A549 (cell line): ENCODE measurements around the gene PPP1R8. TPM values are rescaled to one million over a fixed set of nuclear protein-coding genes. Genes with fewer than 3 reads are reported as not detected.

Experiments used
- ATAC-seq, 2 experiments: fragments of 200-7000 bp in 1 of 2; fragments of >200 bp in 1 of 2; cut with Nextera tagmentation in 1 of 2; cut with Tn5 transposase in 1 of 2; 3 replicates each; pipeline versions ENCODE4 v1.8.0 to v1.9.1; 2018 to 2020; ENCODE audit warnings: mild to moderate bottlenecking in 1 of 2, moderate library complexity in 1 of 2
- CTCF ChIA-PET: fragments of 300-600 bp; sonication (Branson Sonifier 250); formaldehyde crosslinking; extraction: SDS; loops from one replicate; lab custom pipeline; 2021; ENCODE audit warnings: antibody characterized with exemption, inconsistent platforms; lab: Yijun Ruan, JAX
- POLR2A ChIA-PET: fragments of 350-600 bp; formaldehyde crosslinking; extraction: SDS; loops from one replicate; lab custom pipeline; 2021; ENCODE audit warnings: antibody characterized with exemption, inconsistent platforms; lab: Yijun Ruan, JAX
- DNase-seq, 2 experiments: peaks; one replicate each; pipeline versions ENCODE4 v3.0.0 to v3.0.0-alpha.2; 2011 to 2016; ENCODE audit warnings: low read depth in 1 of 2, low spot score in 1 of 2
- FAIRE-seq: peaks from 2 replicates; lab custom pipeline; 2011; peaks lifted over from hg19 to GRCh38; lab: Jason Lieb, UNC
- H3K27ac ChIP-seq, 2 experiments: fragments of >200 bp; sonication (Bioruptor Twin); formaldehyde crosslinking; 3 replicates each; pipeline ENCODE4 v1.5.1; 2016 to 2017
- H3K4me1 ChIP-seq: fragments of >200 bp; sonication (Bioruptor Twin); formaldehyde crosslinking; 3 replicates; pipeline ENCODE4 v1.6.1; 2016
- H3K4me2 ChIP-seq: fragments of >200 bp; sonication (Bioruptor Twin); formaldehyde crosslinking; 3 replicates; pipeline ENCODE4 v1.6.1; 2016
- H3K4me3 ChIP-seq: fragments of >200 bp; sonication (Bioruptor Twin); formaldehyde crosslinking; 3 replicates; pipeline ENCODE4 v1.5.1; 2016
- H3K9me3 ChIP-seq: fragments of >200 bp; sonication (Bioruptor Twin); formaldehyde crosslinking; 3 replicates; pipeline ENCODE4 v1.6.1; 2016
- EP300 ChIP-seq, 2 experiments: fragments of >200 bp; sonication (Bioruptor Twin); formaldehyde crosslinking; IDR thresholded peaks; 2 replicates in 1 of 2; 3 replicates in 1 of 2; pipeline ENCODE4 v1.6.1; 2016 to 2017
- ESRRA ChIP-seq: fragments of 150-350 bp; IDR thresholded peaks from 2 replicates; pipeline ENCODE4 v1.6.1; 2014; ENCODE audit warnings: mild to moderate bottlenecking, low read length, borderline replicate concordance
- FOSB ChIP-seq: fragments of 250-450 bp; sonication (Bioruptor Pico); IDR thresholded peaks from 2 replicates; pipeline ENCODE4 v1.5.0; 2020; ENCODE audit warnings: mild to moderate bottlenecking, moderate library complexity
- FOSL2 ChIP-seq, 2 experiments: fragments of 450-650 bp in 1 of 2; fragments of >200 bp in 1 of 2; sonication (Bioruptor Twin) in 1 of 2; formaldehyde crosslinking; IDR thresholded peaks; 2 replicates each; pipeline versions ENCODE4 v1.5.0 to v1.6.1; 2016 to 2020; ENCODE audit warnings: mild to moderate bottlenecking in 1 of 2, moderate library complexity in 1 of 2
- FOXS1 ChIP-seq: fragments of 250-450 bp; sonication (Bioruptor Pico); IDR thresholded peaks from 2 replicates; pipeline ENCODE4 v1.5.0; 2020; ENCODE audit warnings: mild to moderate bottlenecking, moderate library complexity
- GATA3 ChIP-seq: IDR thresholded peaks from 2 replicates; pipeline ENCODE4 v1.6.1; 2012; ENCODE audit warnings: borderline replicate concordance
- HDAC2 ChIP-seq: fragments of 200-600 bp; sonication (generic); IDR thresholded peaks from 2 replicates; pipeline ENCODE4 v1.6.1; 2016
- HOXB13 ChIP-seq: fragments of 250-450 bp; sonication (Bioruptor Pico); IDR thresholded peaks from 2 replicates; pipeline ENCODE4 v1.5.0; 2020; ENCODE audit warnings: low read depth, mild to moderate bottlenecking, moderate library complexity
- MAZ ChIP-seq: fragments of 150-350 bp; IDR thresholded peaks from 2 replicates; pipeline ENCODE4 v1.6.1; 2014; ENCODE audit warnings: antibody characterized with exemption, low read depth, low read length, borderline replicate concordance
- MYC ChIP-seq: IDR thresholded peaks from 2 replicates; pipeline ENCODE4 v1.6.1; 2012; ENCODE audit warnings: mild to moderate bottlenecking, inconsistent platforms, low read length, improper control_type of control experiment, borderline replicate concordance
- PHF8 ChIP-seq: fragments of 200-600 bp; sonication (generic); IDR thresholded peaks from 2 replicates; pipeline ENCODE4 v1.6.1; 2016; ENCODE audit warnings: low read depth, mild to moderate bottlenecking, antibody characterized with exemption, moderate library complexity, borderline replicate concordance
- POLR2A ChIP-seq: IDR thresholded peaks from 2 replicates; pipeline ENCODE4 v1.6.1; 2012; ENCODE audit warnings: mild to moderate bottlenecking, low read length
- POLR2AphosphoS2 ChIP-seq: conservative IDR thresholded peaks from 2 replicates; pipeline ENCODE4 v1.6.1; 2012; ENCODE audit warnings: low read length, improper control_type of control experiment, inconsistent platforms
- RCOR1 ChIP-seq: fragments of 150-350 bp; IDR thresholded peaks from 2 replicates; pipeline ENCODE4 v1.6.1; 2014; ENCODE audit warnings: antibody characterized with exemption, low read length, low read depth
- RFX5 ChIP-seq: fragments of 450-650 bp; IDR thresholded peaks from 2 replicates; pipeline ENCODE4 v1.7.1; 2014; ENCODE audit warnings: antibody characterized with exemption, mild to moderate bottlenecking, moderate library complexity
- SMC3 ChIP-seq: fragments of >200 bp; sonication (Bioruptor Twin); formaldehyde crosslinking; IDR thresholded peaks from 3 replicates; pipeline ENCODE4 v1.6.1; 2018; ENCODE audit warnings: inconsistent platforms
- TP53 ChIP-seq: fragments of 250-450 bp; sonication (Bioruptor Pico); IDR thresholded peaks from 2 replicates; pipeline ENCODE4 v1.5.0; 2021; ENCODE audit warnings: mild to moderate bottlenecking, moderate library complexity
- ZC3H11A ChIP-seq: fragments of 450-650 bp; IDR thresholded peaks from 2 replicates; pipeline ENCODE4 v1.6.1; 2014; ENCODE audit warnings: antibody characterized with exemption, mild to moderate bottlenecking
- ZFP36 ChIP-seq: fragments of 450-650 bp; IDR thresholded peaks from 2 replicates; pipeline ENCODE4 v1.6.1; 2014; ENCODE audit warnings: borderline replicate concordance; ENCODE audit not compliant: partially characterized antibody
- WGBS: methylation state at CpG from one replicate; pipeline ENCODE4 v1.1.6; 2017; ENCODE audit errors: missing lambda C conversion rate; 5-methylcytosine and 5-hydroxymethylcytosine counted together
- polyA plus RNA-seq, 4 experiments: library from polyadenylated mRNA; depleted of rRNA in 3 of 4; stranded (reverse); fragments of >200 nt; fragmentation: RNase III in 1 of 4; extraction: RNeasy Plus Mini Kit Qiagen cat#74134 plus additional on column Dnase treatment in 1 of 4; gene quantifications; 2 replicates in 3 of 4; 3 replicates in 1 of 4; pipeline ENCODE4 v1.2.3, GENCODE V29; 2011 to 2017
- TF ChIP-seq, protein P1 (sequence below): fragments of 250-450 bp; sonication (Bioruptor Pico); IDR thresholded peaks from 2 replicates; pipeline ENCODE4 v1.5.0; 2020; ENCODE audit warnings: low read depth, mild to moderate bottlenecking, moderate library complexity
- TF ChIP-seq, protein P2 (sequence below): IDR thresholded peaks from 2 replicates; pipeline ENCODE4 v1.6.1; 2012
- TF ChIP-seq, protein P3 (sequence below): IDR thresholded peaks from 2 replicates; pipeline ENCODE4 v1.6.1; 2012; ENCODE audit warnings: low read depth, borderline replicate concordance
- TF ChIP-seq, protein P4 (sequence below): fragments of 200-600 bp; sonication (generic); IDR thresholded peaks from 2 replicates; pipeline ENCODE4 v1.6.1; 2016; ENCODE audit warnings: antibody characterized with exemption, mild to moderate bottlenecking, moderate library complexity

The PPP1R8 gene
- polyA plus RNA-seq, 2 of the 4 experiments (the other 2 are of a cell fraction), result 34.0 to 42.0 TPM

DNA sequence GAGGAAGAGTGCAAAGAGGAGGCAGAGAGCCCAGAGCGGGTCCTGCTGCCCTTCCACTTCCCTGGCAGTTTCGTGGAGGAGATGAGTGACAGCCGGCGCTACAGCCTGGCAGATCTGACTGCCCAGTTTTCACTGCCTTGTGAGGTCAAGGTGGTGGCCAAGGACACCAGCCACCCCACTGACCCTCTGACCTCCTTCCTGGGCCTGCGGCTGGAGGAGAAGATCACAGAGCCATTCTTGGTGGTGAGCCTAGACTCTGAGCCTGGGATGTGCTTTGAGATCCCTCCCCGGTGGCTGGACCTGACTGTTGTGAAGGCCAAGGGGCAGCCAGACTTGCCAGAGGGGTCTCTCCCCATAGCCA lies 51.9 kb downstream of the PPP1R8 start:
- no peak for TF ChIP-seq TP53 (CRISPR knock-in tag)
- TF ChIP-seq FOSL2 (IDR thresholded peaks at IDR 0.05), result no peak
- TF ChIP-seq FOSL2 (CRISPR knock-in tag; IDR thresholded peaks at IDR 0.05), result no peak
- TF ChIP-seq RFX5, result no peak
- TF ChIP-seq PHF8, result no peak
- TF ChIP-seq, protein P1, sequence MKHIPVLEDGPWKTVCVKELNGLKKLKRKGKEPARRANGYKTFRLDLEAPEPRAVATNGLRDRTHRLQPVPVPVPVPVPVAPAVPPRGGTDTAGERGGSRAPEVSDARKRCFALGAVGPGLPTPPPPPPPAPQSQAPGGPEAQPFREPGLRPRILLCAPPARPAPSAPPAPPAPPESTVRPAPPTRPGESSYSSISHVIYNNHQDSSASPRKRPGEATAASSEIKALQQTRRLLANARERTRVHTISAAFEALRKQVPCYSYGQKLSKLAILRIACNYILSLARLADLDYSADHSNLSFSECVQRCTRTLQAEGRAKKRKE (CRISPR knock-in tag), result no peak
- TF ChIP-seq, protein P2, sequence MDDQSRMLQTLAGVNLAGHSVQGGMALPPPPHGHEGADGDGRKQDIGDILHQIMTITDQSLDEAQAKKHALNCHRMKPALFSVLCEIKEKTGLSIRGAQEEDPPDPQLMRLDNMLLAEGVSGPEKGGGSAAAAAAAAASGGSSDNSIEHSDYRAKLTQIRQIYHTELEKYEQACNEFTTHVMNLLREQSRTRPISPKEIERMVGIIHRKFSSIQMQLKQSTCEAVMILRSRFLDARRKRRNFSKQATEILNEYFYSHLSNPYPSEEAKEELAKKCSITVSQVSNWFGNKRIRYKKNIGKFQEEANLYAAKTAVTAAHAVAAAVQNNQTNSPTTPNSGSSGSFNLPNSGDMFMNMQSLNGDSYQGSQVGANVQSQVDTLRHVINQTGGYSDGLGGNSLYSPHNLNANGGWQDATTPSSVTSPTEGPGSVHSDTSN, result no peak
- TF ChIP-seq ZC3H11A, result no peak
- TF ChIP-seq, all 56 proteins: peak for 0
- Histone ChIP-seq H3K9me3 (no peaks in the 10 kb centered on the region), H3K4me2 (no peak overlapping the region), H3K4me1 (no peaks in the 10 kb centered on the region), H3K27ac (no peak overlapping the region), H3K4me3 (no peak overlapping the region)
- no peak for DNase-seq
- WGBS, result 91% methylated on average over 4 of the region's 6 CpGs
- ChIA-PET CTCF (no interaction called here), POLR2A (no interaction called here)
- no peak for ATAC-seq
- no peak for FAIRE-seq

DNA sequence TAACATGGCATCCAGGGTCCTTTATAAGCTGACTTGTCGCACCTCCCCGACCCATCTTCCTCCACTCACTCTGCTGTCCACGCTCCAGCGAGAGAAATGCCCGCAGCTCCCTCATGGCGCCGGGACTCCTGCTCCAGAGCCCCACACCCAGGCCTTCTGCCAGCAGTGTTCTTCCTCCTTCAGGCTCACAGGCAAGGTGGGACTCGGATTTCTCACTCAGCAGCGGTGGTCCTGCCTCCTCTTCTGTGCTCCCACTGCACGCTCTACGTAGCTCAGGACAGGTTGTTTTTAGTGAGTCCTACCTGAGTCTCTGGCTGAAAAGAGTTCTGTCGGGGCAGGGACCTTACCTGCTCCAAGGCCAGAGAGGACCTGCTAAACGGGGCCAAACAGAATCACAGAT lies 53.0 kb downstream of the PPP1R8 start:
- Histone ChIP-seq H3K27ac (no peak overlapping the region), H3K4me2 (no peak overlapping the region), H3K4me1 (no peaks in the 10 kb centered on the region), H3K9me3 (no peaks in the 10 kb centered on the region), H3K4me3 (no peak overlapping the region)
- WGBS, result 91% methylated on average over 13 of the region's 13 CpGs
- TF ChIP-seq ZFP36 (no peak), SMC3 (no peak), MAZ (no peak), ZC3H11A (no peak), FOSB (CRISPR knock-in tag) (no peak), EP300 (IDR thresholded peaks at IDR 0.05) (no peak), HOXB13 (CRISPR knock-in tag) (no peak), GATA3 (no peak), FOXS1 (no peak), HDAC2 (no peak), POLR2A (no peak), POLR2AphosphoS2 (no peak), RCOR1 (no peak), MYC (no peak), ESRRA (no peak)
- TF ChIP-seq, protein P3, sequence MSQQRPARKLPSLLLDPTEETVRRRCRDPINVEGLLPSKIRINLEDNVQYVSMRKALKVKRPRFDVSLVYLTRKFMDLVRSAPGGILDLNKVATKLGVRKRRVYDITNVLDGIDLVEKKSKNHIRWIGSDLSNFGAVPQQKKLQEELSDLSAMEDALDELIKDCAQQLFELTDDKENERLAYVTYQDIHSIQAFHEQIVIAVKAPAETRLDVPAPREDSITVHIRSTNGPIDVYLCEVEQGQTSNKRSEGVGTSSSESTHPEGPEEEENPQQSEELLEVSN, result no peak
- TF ChIP-seq, protein P4, sequence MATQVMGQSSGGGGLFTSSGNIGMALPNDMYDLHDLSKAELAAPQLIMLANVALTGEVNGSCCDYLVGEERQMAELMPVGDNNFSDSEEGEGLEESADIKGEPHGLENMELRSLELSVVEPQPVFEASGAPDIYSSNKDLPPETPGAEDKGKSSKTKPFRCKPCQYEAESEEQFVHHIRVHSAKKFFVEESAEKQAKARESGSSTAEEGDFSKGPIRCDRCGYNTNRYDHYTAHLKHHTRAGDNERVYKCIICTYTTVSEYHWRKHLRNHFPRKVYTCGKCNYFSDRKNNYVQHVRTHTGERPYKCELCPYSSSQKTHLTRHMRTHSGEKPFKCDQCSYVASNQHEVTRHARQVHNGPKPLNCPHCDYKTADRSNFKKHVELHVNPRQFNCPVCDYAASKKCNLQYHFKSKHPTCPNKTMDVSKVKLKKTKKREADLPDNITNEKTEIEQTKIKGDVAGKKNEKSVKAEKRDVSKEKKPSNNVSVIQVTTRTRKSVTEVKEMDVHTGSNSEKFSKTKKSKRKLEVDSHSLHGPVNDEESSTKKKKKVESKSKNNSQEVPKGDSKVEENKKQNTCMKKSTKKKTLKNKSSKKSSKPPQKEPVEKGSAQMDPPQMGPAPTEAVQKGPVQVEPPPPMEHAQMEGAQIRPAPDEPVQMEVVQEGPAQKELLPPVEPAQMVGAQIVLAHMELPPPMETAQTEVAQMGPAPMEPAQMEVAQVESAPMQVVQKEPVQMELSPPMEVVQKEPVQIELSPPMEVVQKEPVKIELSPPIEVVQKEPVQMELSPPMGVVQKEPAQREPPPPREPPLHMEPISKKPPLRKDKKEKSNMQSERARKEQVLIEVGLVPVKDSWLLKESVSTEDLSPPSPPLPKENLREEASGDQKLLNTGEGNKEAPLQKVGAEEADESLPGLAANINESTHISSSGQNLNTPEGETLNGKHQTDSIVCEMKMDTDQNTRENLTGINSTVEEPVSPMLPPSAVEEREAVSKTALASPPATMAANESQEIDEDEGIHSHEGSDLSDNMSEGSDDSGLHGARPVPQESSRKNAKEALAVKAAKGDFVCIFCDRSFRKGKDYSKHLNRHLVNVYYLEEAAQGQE, result no peak
- TF ChIP-seq, protein P1 (CRISPR knock-in tag), result no peak
- ATAC-seq, result no peak
- CTCF ChIA-PET, result interaction anchor here (0.9 kb wide), 1 partner anchor 9 kb away, joined by 4 read pairs; no protein-coding TSS in a partner anchor
- POLR2A ChIA-PET, result no interaction called here
- FAIRE-seq, result no peak
- no peak for DNase-seq
